ENCODE data around the gene BCL3. TPM values are rescaled to one million over a fixed set of nuclear protein-coding genes. Genes with fewer than 3 reads are reported as not detected.

Gene BCL3
- total RNA-seq, 4 donors from 2014 or later: 26.6 to 88.9 (median 51.4) TPM

DNA sequence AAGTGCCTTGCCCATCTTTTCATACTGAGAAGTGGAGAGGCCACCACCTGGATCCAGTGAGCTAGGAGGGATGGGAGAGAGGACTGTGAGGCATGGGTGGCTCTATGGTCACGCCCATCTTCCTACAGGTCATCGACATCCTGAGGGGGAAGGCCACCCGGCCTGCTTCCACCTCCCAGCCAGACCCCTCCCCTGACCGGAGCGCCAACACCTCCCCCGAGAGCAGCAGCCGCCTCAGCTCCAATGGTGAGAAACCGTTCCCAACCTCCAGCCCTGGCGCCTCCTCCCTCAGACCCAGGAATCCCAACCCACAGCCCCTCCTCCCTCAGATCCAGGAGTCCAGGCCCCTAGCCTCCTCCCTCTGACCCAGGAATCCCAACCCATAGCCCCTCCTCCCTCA is 10.1 kb downstream of the BCL3 start:
- peaks cover 41 to 73% (median 49%) of the 10 kb centered on the region in 3 donors for H3K4me1 ChIP-seq
- peak overlapping the region; percentile 90 to 100 (median 95) for H3K27ac ChIP-seq
- intact Hi-C loops (cut with DNase I): no loop called here
- H3K27me3 ChIP-seq: no peaks in the 10 kb centered on the region
- H3K9me3 ChIP-seq: no peaks in the 10 kb centered on the region
- TF ChIP-seq, protein P1, sequence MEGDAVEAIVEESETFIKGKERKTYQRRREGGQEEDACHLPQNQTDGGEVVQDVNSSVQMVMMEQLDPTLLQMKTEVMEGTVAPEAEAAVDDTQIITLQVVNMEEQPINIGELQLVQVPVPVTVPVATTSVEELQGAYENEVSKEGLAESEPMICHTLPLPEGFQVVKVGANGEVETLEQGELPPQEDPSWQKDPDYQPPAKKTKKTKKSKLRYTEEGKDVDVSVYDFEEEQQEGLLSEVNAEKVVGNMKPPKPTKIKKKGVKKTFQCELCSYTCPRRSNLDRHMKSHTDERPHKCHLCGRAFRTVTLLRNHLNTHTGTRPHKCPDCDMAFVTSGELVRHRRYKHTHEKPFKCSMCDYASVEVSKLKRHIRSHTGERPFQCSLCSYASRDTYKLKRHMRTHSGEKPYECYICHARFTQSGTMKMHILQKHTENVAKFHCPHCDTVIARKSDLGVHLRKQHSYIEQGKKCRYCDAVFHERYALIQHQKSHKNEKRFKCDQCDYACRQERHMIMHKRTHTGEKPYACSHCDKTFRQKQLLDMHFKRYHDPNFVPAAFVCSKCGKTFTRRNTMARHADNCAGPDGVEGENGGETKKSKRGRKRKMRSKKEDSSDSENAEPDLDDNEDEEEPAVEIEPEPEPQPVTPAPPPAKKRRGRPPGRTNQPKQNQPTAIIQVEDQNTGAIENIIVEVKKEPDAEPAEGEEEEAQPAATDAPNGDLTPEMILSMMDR (IDR thresholded peaks at IDR 0.05): no peak
- no peak for TF ChIP-seq POLR2A (IDR thresholded peaks at IDR 0.05)
- no peak for DNase-seq
- 57 to 84% methylated on average over 5 to 7 of the region's 9 CpGs for WGBS, 2 donors
- peak overlapping the region in 3 of 4 donors; percentile 39 to 61 (median 47) for H3K4me3 ChIP-seq
- H3K36me3 ChIP-seq: peaks cover 41 to 78% (median 46%) of the 10 kb centered on the region in 3 donors

- Histone ChIP-seq H3K27ac (peak overlapping the region in 3 of 4 donors; percentile 92 to 100 (median 98)), H3K4me1 (peaks cover 41 to 67% (median 49%) of the 10 kb centered on the region in 3 donors), H3K4me3 (no peak overlapping the region), H3K9me3 (no peaks in the 10 kb centered on the region), H3K27me3 (no peaks in the 10 kb centered on the region), H3K36me3 (peaks cover 41 to 78% (median 46%) of the 10 kb centered on the region in 3 donors)
- TF ChIP-seq, protein P1 (IDR thresholded peaks at IDR 0.05): no peak
- no peak for TF ChIP-seq POLR2A (IDR thresholded peaks at IDR 0.05)
- WGBS, 2 donors: 74 to 94% methylated on average over 5 of the region's 10 CpGs
- no peak for DNase-seq
- intact Hi-C loops (cut with DNase I): no loop called here
These were observed 10.7 kb downstream of the BCL3 start for GRCh38 chr19:44759083-44759804.

DNA sequence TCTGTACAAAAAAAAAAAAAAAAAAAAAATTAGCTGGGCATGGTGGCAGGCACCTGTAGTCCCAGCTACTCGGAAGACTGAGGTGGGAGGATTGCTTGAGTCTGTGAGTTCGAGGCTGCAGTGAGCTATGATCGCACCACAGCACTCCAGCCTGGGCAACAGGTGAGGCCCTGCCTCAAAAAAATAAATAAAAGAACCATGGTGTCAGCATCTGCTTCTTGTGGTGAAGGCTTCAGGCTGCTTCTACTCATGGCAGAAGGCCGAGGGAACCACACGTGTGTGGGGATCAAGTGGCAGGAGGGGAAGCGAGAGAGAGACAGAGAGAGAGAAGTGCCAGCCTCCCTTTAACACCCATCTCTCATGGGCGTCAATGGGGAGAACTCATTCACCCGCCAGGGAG is 13.5 kb downstream of the BCL3 start:
- Histone ChIP-seq H3K27me3 (no peaks in the 10 kb centered on the region), H3K9me3 (no peaks in the 10 kb centered on the region), H3K4me1 (peaks cover 15 to 45% (median 22%) of the 10 kb centered on the region in 3 donors), H3K27ac (no peak overlapping the region), H3K4me3 (no peak overlapping the region), H3K36me3 (peaks cover 32 to 53% (median 33%) of the 10 kb centered on the region in 3 donors)
- intact Hi-C loops (cut with DNase I): no loop called here
- WGBS, 2 donors: 81% methylated on average over 8 of the region's 8 CpGs
- TF ChIP-seq POLR2A (IDR thresholded peaks at IDR 0.05): no peak
- no peak for DNase-seq

DNA sequence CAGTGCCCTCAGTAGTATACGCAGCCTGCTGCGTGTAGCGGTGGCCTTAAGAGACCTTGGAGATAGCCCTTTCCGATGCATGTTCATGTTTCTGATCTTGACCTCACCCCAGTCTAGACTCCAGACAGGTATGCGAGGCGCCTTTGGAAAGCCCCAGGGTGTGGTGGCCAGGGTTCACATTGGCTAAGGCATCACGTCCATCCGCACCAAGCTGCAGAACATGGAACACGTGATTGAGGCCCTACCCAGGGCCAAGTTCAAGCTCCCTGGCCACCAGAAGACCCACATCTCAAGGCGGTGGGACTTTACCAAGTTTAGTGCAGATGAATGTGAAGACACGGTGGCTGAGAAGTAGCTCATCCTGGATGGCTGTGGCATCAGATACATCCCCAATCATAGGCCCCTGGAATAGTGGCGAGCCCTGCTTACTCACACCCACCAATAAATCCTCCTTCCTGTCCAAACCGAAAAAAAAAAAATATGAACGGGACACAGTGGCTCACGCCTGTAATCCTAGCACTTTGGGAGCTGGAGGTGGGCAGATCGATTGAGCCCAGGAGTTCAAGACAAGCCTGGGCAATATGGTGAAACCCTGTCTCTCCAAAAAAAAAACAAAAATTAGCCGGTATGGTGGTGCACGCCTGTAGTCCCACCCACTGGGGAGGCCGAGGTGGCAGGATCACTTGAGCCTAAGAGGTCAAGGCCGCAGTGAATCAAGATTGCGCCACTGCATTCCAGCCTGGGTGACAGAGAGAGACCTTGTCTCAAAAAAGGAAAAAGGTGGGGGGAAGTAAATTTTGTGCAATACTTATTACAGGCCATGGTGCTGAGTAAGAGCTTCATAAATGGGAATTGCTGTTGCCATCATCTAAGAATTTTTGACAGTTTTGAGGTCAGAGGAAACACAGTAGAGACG is 16.8 kb downstream of the BCL3 start:
- TF ChIP-seq, protein P1 (IDR thresholded peaks at IDR 0.05): no peak
- no peak for TF ChIP-seq POLR2A (IDR thresholded peaks at IDR 0.05)
- Histone ChIP-seq H3K4me3 (no peak overlapping the region), H3K36me3 (peaks cover 3 to 21% (median 5%) of the 10 kb centered on the region in 3 donors), H3K27me3 (no peaks in the 10 kb centered on the region), H3K27ac (no peak overlapping the region), H3K9me3 (no peaks in the 10 kb centered on the region), H3K4me1 (peaks cover 0 to 19% (median 3%) of the 10 kb centered on the region in 3 donors)
- WGBS, 2 donors: 67 to 68% methylated on average over 14 to 16 of the region's 22 CpGs
- DNase-seq: no peak
- intact Hi-C loops (cut with DNase I): no loop called here

DNA sequence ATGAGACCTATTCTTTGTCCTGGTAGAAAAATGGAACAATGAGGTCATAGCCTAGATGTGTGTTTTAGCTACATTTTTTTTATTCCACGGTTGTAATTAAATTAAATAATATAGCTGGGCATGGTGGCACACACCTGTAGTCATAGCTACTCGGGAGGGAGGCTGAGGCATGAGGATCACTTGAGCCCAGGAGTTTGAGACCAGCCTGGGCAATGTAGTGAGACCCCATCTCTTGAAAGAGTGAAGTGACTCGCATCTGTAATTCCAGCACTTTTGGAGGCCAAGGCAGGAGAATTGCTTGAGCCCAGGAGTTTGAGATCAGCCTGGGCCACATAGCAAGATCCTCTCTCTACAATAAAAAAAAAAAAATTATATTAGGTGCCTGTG is 17.4 kb downstream of the BCL3 start:
- TF ChIP-seq, protein P1 (IDR thresholded peaks at IDR 0.05): no peak
- H3K9me3 ChIP-seq: no peaks in the 10 kb centered on the region
- no peak overlapping the region for H3K4me3 ChIP-seq
- H3K27ac ChIP-seq: no peak overlapping the region
- H3K4me1 ChIP-seq: peaks cover 0 to 20% (median 7%) of the 10 kb centered on the region in 3 donors
- intact Hi-C loops (cut with DNase I): no loop called here
- DNase-seq: no peak
- 68 to 94% methylated on average over 3 of the region's 3 CpGs for WGBS, 2 donors
- H3K27me3 ChIP-seq: no peaks in the 10 kb centered on the region
- peaks cover 0 to 14% (median 0%) of the 10 kb centered on the region in 3 donors for H3K36me3 ChIP-seq
